ENCODE results near the gene BLOC1S3.
"Not testable (repeated sequence)": the region's sequence is repeated elsewhere in the genome, so short reads cannot be mapped to it uniquely, and the experiment has no call there.

BLOC1S3 gene

DNA sequence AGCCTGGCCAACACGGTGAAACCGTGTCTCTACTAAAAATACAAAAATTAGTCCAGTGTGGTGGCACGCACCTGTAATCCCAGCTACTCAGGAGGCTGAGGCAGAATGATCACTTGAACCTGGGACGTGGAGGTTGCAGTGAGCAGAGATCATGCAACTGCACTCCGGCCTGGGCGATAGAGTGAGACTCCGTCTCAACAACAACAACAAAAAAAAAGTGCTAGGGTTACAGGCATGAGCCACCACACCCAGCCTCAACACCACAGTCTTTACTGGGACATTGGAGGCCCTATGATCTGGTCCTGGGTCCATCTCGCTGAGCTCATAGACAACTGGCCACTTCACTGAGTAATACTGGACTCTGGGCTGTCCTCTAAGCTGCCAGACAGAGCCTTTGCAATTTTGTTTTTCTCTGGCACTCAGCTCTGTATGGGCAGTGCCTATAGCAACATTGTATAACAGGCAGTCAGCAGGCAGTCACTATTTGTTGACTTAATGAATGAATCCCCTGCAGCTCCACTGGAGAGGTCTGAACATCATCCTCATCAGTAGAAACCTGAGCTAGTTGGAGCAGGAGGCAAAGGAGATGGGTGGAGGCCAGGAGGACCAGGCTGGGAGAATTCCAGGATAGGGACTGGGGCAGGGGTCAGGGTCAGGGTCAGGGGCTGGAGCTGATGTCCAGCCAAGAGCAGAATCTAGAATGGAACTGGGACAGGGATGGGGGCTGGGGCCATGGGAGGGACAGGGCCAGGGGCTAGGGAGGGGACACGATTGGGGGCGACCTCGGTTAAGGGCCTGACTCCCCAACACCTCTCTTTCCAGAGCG, 8.1 kb downstream of the BLOC1S3 start:
- DNase-seq = no peak

- DNase-seq = peak; percentile 58
Measured at GRCh38 chr19:45187421-45188100, 9.0 kb downstream of the BLOC1S3 start.

GRCh38 chr19:45189971-45190370, 11.4 kb downstream of the BLOC1S3 start:
- DNase-seq = no peak

DNA sequence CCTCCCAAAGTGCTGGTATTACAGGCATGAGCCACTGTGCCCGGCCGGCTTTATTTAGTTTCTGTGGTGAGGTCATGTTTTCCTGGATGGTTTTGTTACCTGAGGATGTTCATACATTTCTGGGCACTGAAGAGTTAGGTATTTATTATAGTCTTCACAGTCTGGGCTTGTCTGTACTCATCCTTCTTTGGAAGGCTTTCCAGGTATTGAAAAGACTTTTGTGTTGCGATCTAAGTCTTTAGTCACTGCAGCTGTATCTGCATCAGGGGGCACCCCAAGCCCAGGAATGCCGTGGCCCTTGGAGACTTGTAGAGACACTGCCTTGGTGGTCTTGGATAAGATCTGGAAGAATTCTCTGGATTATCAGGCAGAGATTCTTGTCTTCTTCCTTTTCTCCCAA, 12.8 kb downstream of the BLOC1S3 start:
- no peak for DNase-seq

DNA sequence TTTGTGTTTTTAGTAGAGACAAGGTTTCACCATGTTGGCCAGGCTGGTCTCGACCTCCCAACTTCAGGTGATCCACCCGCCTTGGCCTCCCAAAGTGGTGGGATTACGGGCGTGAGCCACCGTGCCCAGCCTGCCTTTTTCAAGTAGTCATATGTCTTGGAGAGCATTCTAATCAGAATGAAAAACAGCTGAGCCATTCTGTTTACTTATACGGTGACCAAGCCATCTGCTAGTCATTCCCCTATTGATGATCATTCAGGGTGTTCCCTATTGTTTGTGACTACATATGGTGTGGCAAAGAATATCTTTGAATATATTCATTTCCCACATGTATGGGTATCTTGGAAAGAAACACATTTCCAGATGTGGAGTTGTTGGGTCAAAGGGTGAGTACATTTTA, 17.2 kb downstream of the BLOC1S3 start:
- no peak for DNase-seq

DNA sequence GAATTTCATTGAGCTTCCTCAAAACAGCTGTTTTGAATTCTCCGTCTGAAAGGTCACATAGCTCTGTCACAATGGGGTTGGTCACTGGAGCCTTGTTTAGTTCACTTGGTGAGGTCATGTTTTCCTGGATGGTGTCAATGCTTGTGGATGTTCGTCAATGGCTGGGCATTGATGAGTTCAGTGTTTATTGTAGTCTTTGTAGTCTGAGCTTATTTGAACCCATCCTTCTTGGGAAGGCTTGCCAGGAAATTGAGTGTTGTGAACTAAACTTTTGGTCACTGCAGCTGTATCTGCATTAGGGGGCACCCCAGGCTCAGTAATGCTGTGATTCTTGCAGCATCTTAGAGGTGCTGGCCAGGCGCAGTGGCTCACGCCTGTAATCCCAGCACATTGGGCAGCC, 22.0 kb downstream of the BLOC1S3 start:
- no peak for DNase-seq

GRCh38 chr19:45202637-45203036, 24.1 kb downstream of the BLOC1S3 start:
- no peak for DNase-seq

GRCh38 chr19:45205810-45206209, 27.2 kb downstream of the BLOC1S3 start:
- no peak for DNase-seq

DNA sequence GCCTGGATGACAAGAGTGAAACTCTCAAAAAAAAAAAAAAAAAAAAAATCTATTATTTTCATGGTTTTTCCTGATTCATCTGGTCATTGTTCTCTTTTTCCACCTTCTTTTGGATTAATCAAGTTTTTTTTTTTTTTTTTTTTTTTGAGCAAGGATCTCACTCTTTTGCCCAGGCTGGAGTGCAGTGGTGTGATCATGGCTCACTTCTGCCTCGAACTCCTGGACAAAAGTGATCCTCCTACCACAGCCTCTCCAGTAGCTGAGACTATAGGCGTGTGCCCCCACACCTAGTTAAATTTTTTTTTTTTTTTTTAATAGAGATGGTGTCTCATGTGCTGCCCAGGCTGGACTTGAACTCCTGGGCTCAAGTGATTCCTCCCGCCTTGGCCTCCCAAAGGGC, 27.7 kb downstream of the BLOC1S3 start:
- DNase-seq = no peak

DNA sequence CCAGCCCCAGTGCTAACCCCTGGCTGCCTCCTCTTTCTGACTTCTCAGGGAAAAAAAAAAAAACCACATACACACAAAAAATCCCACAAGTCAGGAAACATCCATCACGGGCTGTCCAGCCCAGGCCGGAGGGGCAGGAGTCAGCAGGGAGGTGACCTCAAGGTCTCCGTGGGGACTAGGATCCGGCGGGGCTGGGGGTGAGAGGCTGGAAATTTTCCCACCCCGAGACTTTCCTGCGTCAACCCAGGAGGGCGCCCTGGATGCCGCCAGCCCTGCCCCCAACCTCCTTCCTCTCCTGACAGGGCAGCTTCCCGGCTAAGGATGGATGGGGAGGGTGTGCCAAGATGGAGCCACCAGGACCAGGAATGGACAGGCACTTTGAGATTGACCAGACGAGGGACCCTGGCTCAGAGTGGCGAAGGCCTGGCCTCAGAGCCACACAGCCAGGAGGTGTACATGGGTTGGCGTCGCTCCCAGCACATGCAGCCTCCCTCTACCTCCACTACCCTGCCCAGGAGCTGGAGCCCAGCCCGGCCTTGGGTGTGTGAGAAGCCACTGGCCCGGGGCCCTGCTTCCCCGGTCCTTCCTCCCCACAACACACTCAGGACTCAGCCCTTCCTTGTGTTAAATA, 33.3 kb downstream of the BLOC1S3 start:
- DNase-seq = no peak

DNA sequence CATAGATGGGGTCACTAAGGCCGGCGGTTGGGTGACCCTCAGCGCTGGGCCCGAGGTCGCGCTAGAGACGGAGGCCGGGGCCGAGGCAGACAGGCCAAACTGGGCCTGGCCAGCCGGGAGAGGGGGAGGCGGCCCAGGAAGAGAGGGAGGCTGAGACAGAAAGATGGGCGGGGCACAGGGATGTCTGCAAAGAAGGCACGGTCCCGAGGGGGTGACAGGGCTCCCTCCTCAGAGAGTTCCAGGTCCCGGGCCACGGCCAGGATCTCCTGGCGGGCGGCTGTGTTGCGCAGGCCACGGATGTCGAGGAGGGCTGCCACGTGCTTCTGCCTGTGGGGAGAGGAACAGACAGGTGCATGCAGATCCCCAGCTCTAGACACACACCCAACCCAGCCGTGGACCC, 34.4 kb downstream of the BLOC1S3 start:
- no peak for DNase-seq

DNA sequence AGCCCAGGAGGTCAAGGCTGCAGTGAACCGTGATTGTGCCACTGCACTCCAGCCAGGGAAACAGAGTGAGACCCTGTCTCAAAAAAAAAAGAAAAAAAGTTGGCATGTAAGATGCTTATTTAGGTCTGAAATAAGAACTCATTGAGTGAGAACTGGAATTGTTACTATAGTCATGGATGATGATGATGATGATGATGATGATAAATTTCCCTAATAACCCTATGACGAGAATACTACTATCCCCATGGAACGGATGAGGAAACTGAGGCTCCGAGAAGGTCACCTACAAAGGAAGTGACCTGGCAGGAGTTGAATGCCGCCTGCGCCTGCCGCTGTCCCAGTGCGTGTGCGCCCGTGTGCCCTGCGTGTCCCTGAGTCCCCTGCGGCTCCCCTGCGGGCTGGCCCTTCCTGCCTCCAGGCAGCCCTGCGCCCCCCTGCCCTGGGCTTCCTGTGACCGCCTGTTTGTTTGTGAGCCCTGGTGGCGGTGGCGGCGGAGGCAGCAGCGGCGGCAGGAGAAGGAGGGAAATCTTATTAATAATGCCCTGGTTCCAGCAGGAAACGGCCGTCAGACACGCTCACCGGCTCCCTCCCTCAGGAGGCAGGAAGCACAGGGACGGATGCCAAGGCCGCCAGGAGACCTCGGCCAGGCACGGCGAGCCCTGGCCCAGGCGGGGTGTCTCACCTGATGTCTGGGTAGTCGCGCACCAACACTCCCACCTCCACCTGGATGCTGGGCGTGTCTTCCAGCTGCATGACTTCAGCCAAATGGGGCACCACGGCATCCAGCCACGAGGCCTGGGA, 37.0 kb downstream of the BLOC1S3 start:
- no peak for DNase-seq

DNA sequence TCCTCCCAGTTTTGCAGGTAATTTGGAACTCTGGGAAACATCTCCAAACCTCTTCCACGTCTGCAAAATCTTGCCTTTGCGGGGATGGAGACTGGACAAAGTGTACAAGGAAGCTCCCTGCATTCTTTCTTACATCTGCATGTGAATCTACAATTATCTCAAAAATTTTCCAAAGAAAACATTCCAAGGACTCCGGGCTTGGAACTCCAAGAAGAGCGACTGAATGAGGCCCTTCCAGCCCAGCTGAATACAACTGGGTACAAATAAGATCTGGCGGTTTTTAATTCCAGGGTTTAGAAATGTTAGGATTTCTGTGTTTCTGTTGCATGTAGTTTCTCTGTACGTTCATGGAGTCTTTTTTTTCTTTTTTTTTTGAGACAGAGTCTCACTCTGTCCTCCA, 38.1 kb downstream of the BLOC1S3 start:
- DNase-seq = no peak

DNA sequence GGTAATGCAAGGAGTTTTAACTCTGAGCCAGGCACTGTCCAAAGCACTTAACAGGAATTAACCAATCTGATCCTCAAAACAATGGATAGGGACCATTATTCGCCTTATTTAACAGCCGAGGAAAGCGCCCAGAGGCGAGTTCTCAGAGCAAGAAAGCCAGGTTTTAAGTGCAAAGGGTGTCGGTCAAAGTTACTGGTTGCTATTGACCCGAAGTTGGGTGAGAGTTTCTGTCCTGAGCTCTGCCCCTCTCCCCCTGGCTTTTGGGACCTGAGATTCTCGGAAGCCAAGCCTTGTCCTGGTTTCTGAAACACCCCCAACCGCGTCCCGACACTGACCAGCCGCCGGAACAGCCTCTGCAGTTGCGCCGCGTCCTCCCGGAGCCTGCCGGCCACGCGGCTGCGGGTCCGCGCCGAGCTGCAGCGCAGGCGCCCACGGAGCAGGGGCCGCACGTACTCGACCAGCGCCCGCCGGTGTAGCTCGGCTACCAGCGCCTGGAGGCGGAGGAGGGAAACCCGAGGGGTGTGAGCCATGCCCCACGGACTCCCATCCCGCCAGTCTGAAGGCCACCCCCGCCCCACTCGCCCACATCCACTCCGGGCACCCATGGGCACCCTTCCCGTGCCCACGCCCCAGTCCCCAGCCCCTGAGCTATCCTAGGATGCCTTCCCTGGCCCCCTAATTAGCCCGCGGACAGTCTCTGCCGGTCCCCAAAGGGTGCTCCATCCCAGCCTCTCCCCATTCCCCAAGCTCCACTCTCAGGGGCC, 38.8 kb downstream of the BLOC1S3 start:
- no peak for DNase-seq

DNA sequence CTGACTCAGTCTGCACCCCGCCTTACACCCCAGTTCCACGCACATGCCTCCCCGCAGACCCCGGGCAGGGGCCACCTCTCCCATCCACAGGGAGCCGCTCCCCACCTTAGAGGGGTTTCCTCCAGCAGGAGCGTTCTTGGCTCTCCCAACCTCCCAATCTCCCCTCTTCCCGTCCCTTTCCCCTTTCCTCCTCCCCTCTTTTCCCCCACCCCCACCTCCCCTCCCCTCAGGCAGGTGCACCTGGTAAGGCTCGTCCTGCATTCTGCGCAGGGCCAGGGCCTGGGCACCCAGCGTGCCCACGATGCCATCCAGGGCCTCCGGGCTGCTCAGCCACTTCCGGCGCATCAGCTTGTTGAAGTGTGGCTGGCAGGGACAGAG, 39.4 kb downstream of the BLOC1S3 start:
- DNase-seq = no peak

GRCh38 chr19:45218426-45218825, 39.8 kb downstream of the BLOC1S3 start:
- no peak for DNase-seq

DNA sequence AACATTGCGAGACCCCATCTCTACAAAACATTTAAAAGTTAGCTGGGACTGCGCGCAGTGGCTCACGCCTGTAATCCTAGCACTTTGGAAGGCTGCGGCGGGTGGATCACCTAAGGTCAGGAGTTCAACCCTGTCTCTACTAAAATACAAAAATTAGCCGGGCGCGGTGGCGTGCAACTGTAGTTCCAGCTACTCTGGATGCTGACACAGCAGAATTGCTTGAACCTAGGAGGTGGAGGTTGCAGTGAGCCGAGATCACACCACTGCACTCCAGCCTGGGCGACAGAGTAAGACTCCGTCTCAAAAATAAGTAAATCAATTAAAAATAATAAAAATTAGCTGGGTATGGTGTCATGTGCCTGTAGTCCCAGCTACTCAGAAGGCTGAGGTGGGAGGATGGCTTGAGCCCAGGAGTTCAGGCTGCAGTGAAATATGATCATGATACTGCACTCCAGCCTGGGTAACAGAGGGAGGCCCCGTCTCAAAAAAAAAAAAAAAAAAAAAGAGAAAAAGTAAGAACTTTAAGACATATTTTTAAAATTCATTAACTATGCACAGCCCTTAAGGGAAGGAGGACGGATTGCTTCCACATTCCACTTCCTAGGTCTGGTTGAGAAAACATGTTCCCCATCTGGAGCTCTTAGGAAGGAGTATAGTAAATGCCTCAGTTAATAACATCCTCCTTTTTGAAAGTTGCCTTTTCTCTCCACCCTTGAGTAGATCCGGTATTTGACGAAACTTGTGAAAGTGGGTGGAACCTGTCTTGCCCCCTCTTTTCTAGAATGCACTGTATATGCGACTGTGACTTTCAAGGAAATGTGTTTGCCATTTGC, 40.5 kb downstream of the BLOC1S3 start:
- DNase-seq = no peak

- no peak for DNase-seq
Measured at GRCh38 chr19:45222724-45223123, 44.1 kb downstream of the BLOC1S3 start.

- no peak for DNase-seq
Measured at GRCh38 chr19:45223879-45224278, 45.3 kb downstream of the BLOC1S3 start.

DNA sequence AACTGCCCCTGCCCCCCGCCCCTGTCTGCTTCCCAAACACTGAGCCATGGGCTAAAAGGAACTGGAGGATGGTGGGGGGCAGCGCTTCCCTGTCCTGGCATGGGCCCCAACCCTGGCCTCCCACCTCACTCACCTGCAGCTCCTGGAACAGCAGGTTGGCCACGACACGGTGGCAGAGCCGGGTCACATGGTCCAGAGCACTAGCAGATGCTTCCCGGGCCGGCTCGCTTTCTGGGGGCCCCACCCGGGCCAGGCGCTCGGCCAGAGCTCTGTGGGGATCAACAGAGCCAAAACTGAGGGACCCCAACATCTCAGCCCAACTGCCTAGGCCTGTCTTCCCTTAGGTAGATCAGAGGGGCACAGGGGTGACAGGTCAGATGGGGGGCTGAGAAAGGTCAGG, 46.1 kb downstream of the BLOC1S3 start:
- no peak for DNase-seq

GRCh38 chr19:45229056-45229455, 50.5 kb downstream of the BLOC1S3 start:
- not testable (repeated sequence) for DNase-seq

All from NCI-H1436 (cell line).